A673 (cell line): ENCODE measurements around the gene SLC15A5.

Experiments
- CTCF ChIP-seq: fragments of 300-800, 200-600 bp; sonication (generic); conservative IDR thresholded peaks from 2 replicates; pipeline ENCODE4 v1.5.1; 2017; ENCODE audit warnings: low read depth, mild to moderate bottlenecking, antibody characterized with exemption, low read length, moderate library complexity, mixed read lengths
- EZH2 ChIP-seq: fragments of 200-600 bp; sonication (generic); IDR thresholded peaks from 2 replicates; pipeline ENCODE4 v1.6.1; 2017; ENCODE audit warnings: borderline replicate concordance, low read depth, mild to moderate bottlenecking, mixed read lengths, antibody characterized with exemption, low read length; ENCODE audit not compliant: poor library complexity, severe bottlenecking

GRCh38 chr12:16243487-16244412 is 33.7 kb downstream of the SLC15A5 start:
- TF ChIP-seq CTCF: no peak
- no peak for TF ChIP-seq EZH2
